GM12878 (cell line): ENCODE measurements around the gene FAF1. TPM values are rescaled to one million over a fixed set of nuclear protein-coding genes. Genes with fewer than 3 reads are reported as not detected.

Source experiments
- ATAC-seq: fragments of 200-7000 bp; cut with Tn5 transposase; 3 replicates; pipeline ENCODE4 v1.9.1; 2020; ENCODE audit warnings: mild to moderate bottlenecking, moderate library complexity
- BruUV-seq: library from RNA; stranded (reverse); fragments of 400-500 nt; replicated peaks from 2 replicates; lab custom pipeline; 2021; lab: Mats Ljungman, UMichigan
- CTCF ChIA-PET: fragments of 300-600 bp; sonication (Branson Sonifier 250); formaldehyde crosslinking; extraction: SDS; loops from one replicate; lab custom pipeline; 2021; ENCODE audit warnings: inconsistent platforms; lab: Yijun Ruan, JAX
- POLR2A ChIA-PET: fragments of 350-600 bp; formaldehyde crosslinking; extraction: SDS; loops from one replicate; lab custom pipeline; 2021; ENCODE audit warnings: inconsistent platforms; lab: Charles Lee
- RAD21 ChIA-PET: fragments of 300-600 bp; sonication (Branson Sonifier 250); formaldehyde crosslinking; loops from one replicate; lab custom pipeline; 2023; ENCODE audit warnings: antibody characterized with exemption; ENCODE audit not compliant: unreplicated experiment; lab: Charles Lee
- SMC1A ChIA-PET: fragments of 300-600 bp; sonication (Branson Sonifier 250); formaldehyde crosslinking; loops from one replicate; lab custom pipeline; 2023; ENCODE audit not compliant: unreplicated experiment, uncharacterized antibody; lab: Charles Lee
- DNase-seq: peaks from one replicate; pipeline ENCODE4 v3.0.0-alpha.2; 2011; ENCODE audit warnings: low read depth, low spot score
- FAIRE-seq: peaks from 3 replicates; lab custom pipeline; 2011; peaks lifted over from hg19 to GRCh38; lab: Jason Lieb, UNC
- H2AFZ ChIP-seq: 2 replicates; pipeline ENCODE4 v1.6.0; 2011; ENCODE audit warnings: low read depth, low read length, control low read depth; ENCODE audit not compliant: control insufficient read depth
- H3K27ac ChIP-seq: 2 replicates; pipeline ENCODE4 v1.5.1; 2011; ENCODE audit warnings: control low read depth; ENCODE audit not compliant: control insufficient read depth, insufficient read depth
- H3K27me3 ChIP-seq, 2 experiments: replicated peaks in 1 of 2; 2 replicates each; pipeline versions ENCODE4 v1.6.0 to v1.6.1; 2011; ENCODE audit warnings: low read length in 1 of 2; ENCODE audit not compliant: control insufficient read depth in 2 of 2, insufficient read depth in 2 of 2
- H3K36me3 ChIP-seq, 2 experiments: 2 replicates each; pipeline ENCODE4 v1.5.1; 2011; ENCODE audit warnings: low read length in 1 of 2; ENCODE audit not compliant: control insufficient read depth in 2 of 2, insufficient read depth in 2 of 2
- H3K4me1 ChIP-seq: 2 replicates; pipeline ENCODE4 v1.6.1; 2011; ENCODE audit warnings: mild to moderate bottlenecking, low read length, moderate library complexity, mixed read lengths; ENCODE audit not compliant: control insufficient read depth, insufficient read depth
- H3K4me2 ChIP-seq: 2 replicates; pipeline ENCODE4 v1.6.0; 2011; ENCODE audit warnings: control low read depth; ENCODE audit not compliant: control insufficient read depth, insufficient read depth
- H3K4me3 ChIP-seq: fragments of 200-600 bp; sonication (generic); 2 replicates; pipeline ENCODE4 v1.5.1; 2016
- H3K79me2 ChIP-seq: 2 replicates; pipeline ENCODE4 v1.6.0; 2011; ENCODE audit warnings: low read length; ENCODE audit not compliant: control insufficient read depth, insufficient read depth
- H3K9ac ChIP-seq: 2 replicates; pipeline ENCODE4 v1.8.0; 2011; ENCODE audit warnings: low read length, control low read depth, mixed read lengths; ENCODE audit not compliant: control insufficient read depth, insufficient read depth
- H3K9me3 ChIP-seq: replicated peaks from 3 replicates; pipeline ENCODE4 v1.5.1; 2011; ENCODE audit warnings: mild to moderate bottlenecking, low read length; ENCODE audit not compliant: control insufficient read depth, insufficient read depth
- H4K20me1 ChIP-seq: 2 replicates; pipeline ENCODE4 v1.6.0; 2011; ENCODE audit not compliant: control insufficient read depth, insufficient read depth
- ATF7 ChIP-seq: fragments of 450-650 bp; IDR thresholded peaks from 2 replicates; pipeline ENCODE4 v1.6.1; 2016; ENCODE audit warnings: low read depth, mild to moderate bottlenecking
- BACH1 ChIP-seq: fragments of 450-650 bp; IDR thresholded peaks from 2 replicates; pipeline ENCODE4 v1.6.1; 2017; ENCODE audit warnings: mild to moderate bottlenecking, borderline replicate concordance
- BCL11A ChIP-seq: IDR thresholded peaks from 2 replicates; pipeline ENCODE4 v1.6.1; 2011; ENCODE audit warnings: low read depth, low read length
- CBX3 ChIP-seq: fragments of 200-600 bp; sonication (generic); IDR thresholded peaks from 2 replicates; pipeline ENCODE4 v1.6.1; 2016; ENCODE audit warnings: low read depth, borderline replicate concordance
- CHD2 ChIP-seq: IDR thresholded peaks from 2 replicates; pipeline ENCODE4 v1.6.1; 2011; ENCODE audit warnings: low read depth, low read length, improper control_type of control experiment, borderline replicate concordance
- ETV6 ChIP-seq, 2 experiments: fragments of 450-650 bp in 1 of 2; IDR thresholded peaks in 1 of 2; conservative IDR thresholded peaks in 1 of 2; 2 replicates each; pipeline ENCODE4 v1.6.1; 2014; ENCODE audit warnings: antibody characterized with exemption in 1 of 2, borderline replicate concordance in 1 of 2, low read depth in 1 of 2, mild to moderate bottlenecking in 1 of 2, moderate library complexity in 1 of 2
- HDGF ChIP-seq: fragments of 450-650 bp; IDR thresholded peaks from 2 replicates; pipeline ENCODE4 v1.6.1; 2016; ENCODE audit warnings: antibody characterized with exemption
- MEF2B ChIP-seq: fragments of 450-650 bp; IDR thresholded peaks from 2 replicates; pipeline ENCODE4 v1.6.1; 2018; ENCODE audit warnings: mild to moderate bottlenecking, moderate library complexity; ENCODE audit not compliant: partially characterized antibody, poor library complexity, severe bottlenecking
- RAD21 ChIP-seq: IDR thresholded peaks from 2 replicates; pipeline ENCODE4 v1.6.1; 2011; ENCODE audit warnings: mild to moderate bottlenecking, low read depth, low read length, moderate library complexity; ENCODE audit not compliant: insufficient read depth
- REST ChIP-seq: IDR thresholded peaks from 2 replicates; pipeline ENCODE4 v1.6.1; 2012; ENCODE audit warnings: mild to moderate bottlenecking, low read depth, low read length
- SMC3 ChIP-seq: IDR thresholded peaks from 2 replicates; pipeline ENCODE4 v1.6.1; 2011; ENCODE audit warnings: low read length, improper control_type of control experiment, borderline replicate concordance
- WRNIP1 ChIP-seq: IDR thresholded peaks from 2 replicates; pipeline ENCODE4 v1.6.1; 2011; ENCODE audit warnings: low read depth, low read length, improper control_type of control experiment, borderline replicate concordance
- YY1 ChIP-seq: IDR thresholded peaks from 2 replicates; pipeline ENCODE4 v1.6.1; 2011; ENCODE audit warnings: low read depth, mild to moderate bottlenecking, low read length
- WGBS: methylation state at CpG from one replicate; pipeline ENCODE4 v1.1.6; 2016; ENCODE audit warnings: low lambda C conversion rate; ENCODE audit not compliant: insufficient replicate concordance, insufficient coverage; ENCODE audit errors: missing lambda C conversion rate; 5-methylcytosine and 5-hydroxymethylcytosine counted together
- in situ Hi-C: fragments of 300-500 bp; cut with MboI; formaldehyde crosslinking; loops from 9 replicates; pipeline ENCODE4 v1.14.3; 2018; ENCODE audit warnings: mixed read lengths
- intact Hi-C: fragments of 100-400 bp; cut with micrococcal nuclease; formaldehyde crosslinking; loops from one replicate; pipeline ENCODE4 v1.14.2; 2022; ENCODE audit not compliant: unreplicated experiment
- polyA plus RNA-seq, 11 experiments: library from polyadenylated mRNA; depleted of rRNA in 4 of 11; unstranded in 6 of 11; stranded (reverse) in 5 of 11; fragments of >200 nt; fragmentation: Nextera tagmentation in 4 of 11; fragmentation: Illumina TruSeq in 1 of 11; extraction: Ambion mirVana in 4 of 11; extraction: Trizol in 1 of 11; gene quantifications; 1 replicate in 1 of 11; 2 replicates in 10 of 11; pipeline versions ENCODE4 v1.2.1 to v1.2.3, GENCODE V29; 2011 to 2016; ENCODE audit warnings: inconsistent platforms in 2 of 11, missing spikeins in 2 of 11, low read depth in 1 of 11
- total RNA-seq, 4 experiments: library from RNA; depleted of rRNA in 3 of 4; stranded (reverse); fragments of >200 nt in 3 of 4; fragmentation: Illumina TruSeq in 1 of 4; extraction: Trizol in 1 of 4; gene quantifications; 2 replicates each; pipeline versions ENCODE4 v1.2.1 to v1.2.3, GENCODE V29; 2013 to 2021
- TF ChIP-seq, protein P1 (sequence below), 3 experiments: IDR thresholded peaks in 2 of 3; conservative IDR thresholded peaks in 1 of 3; 2 replicates each; pipeline ENCODE4 v1.5.1; 2011; ENCODE audit warnings: low read depth in 3 of 3, low read length in 3 of 3, mild to moderate bottlenecking in 3 of 3, control low read depth in 2 of 3, moderate library complexity in 2 of 3, inconsistent platforms in 1 of 3, mixed read lengths in 1 of 3; ENCODE audit not compliant: control insufficient read depth in 2 of 3, insufficient read depth in 1 of 3; ENCODE audit errors: extremely low read depth in 1 of 3

Gene FAF1
- total and polyA plus RNA-seq, 10 of the 15 experiments (the other 5 are each of a cell fraction or from before 2014, with no cell fraction given): 8.6 to 54.5 (median 23.7) TPM

- TF ChIP-seq CBX3 (no peak), HDGF (no peak), BACH1 (no peak), CHD2 (no peak), REST (no peak), WRNIP1 (no peak), BCL11A (no peak)
- TF ChIP-seq, all 136 proteins: peak for 0
Observed at GRCh38 chr1:50739125-50739524, 220.9 kb downstream of the FAF1 start (continued).

DNA sequence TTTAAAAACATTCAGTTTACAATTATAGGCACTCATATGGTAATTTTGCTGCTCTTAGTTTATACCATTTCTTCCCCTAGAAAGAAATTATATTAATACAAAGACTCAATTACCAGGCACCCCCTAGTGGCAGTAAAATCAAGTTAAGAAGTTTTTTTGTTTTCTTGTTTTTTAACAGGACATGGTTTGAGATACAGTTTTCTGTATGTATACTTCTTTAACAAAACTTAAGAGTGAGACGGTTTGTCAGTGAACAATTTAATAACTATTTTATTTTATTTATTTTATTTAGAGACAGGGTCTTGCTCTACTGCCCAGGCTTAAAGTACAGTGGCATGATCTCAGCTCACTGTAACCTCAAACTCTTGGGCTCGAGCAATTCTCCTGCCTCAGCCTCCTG, 224.6 kb downstream of the FAF1 start:
- BruUV-seq: no TSS peak
- H2AFZ ChIP-seq: no peak overlapping the region
- FAIRE-seq (no peak), ATAC-seq (no peak; the same call in 2 of the 3 replicates), DNase-seq (no peak)
- no peaks in the 10 kb centered on the region; a peak in 1 of 4 replicates for H3K36me3 ChIP-seq
- H3K27ac ChIP-seq: no peak overlapping the region
- POLR2A ChIA-PET: no interaction called here
- CTCF ChIA-PET: interaction anchor here (0.6 to 3.2 kb wide), 10 partner anchors 9 to 455 kb away, joined by 3 to 14 read pairs (median 5); no protein-coding TSS in a partner anchor
- no peaks in the 10 kb centered on the region for H4K20me1 ChIP-seq
- H3K9me3 ChIP-seq: no peaks in the 10 kb centered on the region
- H3K4me3 ChIP-seq: no peak overlapping the region
- in situ Hi-C loops (no loop called here), intact Hi-C loops (loop anchor here (1.0 kb wide), 1 partner anchor 367 kb away; no protein-coding TSS in a partner anchor)
- WGBS: 64% methylated on average over 2 of the region's 2 CpGs
- RAD21 ChIA-PET: no interaction called here
- SMC1A ChIA-PET: interaction anchor here (0.9 to 1.0 kb wide), 4 partner anchors 20 to 368 kb away, joined by 3 to 4 read pairs (median 4); no protein-coding TSS in a partner anchor
- no peaks in the 10 kb centered on the region for H3K79me2 ChIP-seq
- no peak overlapping the region for H3K9ac ChIP-seq
- no peaks in the 10 kb centered on the region for H3K4me1 ChIP-seq
- TF ChIP-seq ETV6 (conservative IDR thresholded peaks at IDR 0.05 in 1 of 2, IDR thresholded peaks at IDR 0.05 in 1 of 2; ENCODE audit: borderline replicate concordance in 1 of 2, low read depth in 1 of 2) (no peak), RAD21 (0 out of 2 replicates have a peak, but pooled peaks have one; percentile 32), ATF7 (no peak), SMC3 (0 out of 2 replicates have a peak, but pooled peaks have one; percentile 25), YY1 (no peak), MEF2B (no peak)
- TF ChIP-seq, protein P1, sequence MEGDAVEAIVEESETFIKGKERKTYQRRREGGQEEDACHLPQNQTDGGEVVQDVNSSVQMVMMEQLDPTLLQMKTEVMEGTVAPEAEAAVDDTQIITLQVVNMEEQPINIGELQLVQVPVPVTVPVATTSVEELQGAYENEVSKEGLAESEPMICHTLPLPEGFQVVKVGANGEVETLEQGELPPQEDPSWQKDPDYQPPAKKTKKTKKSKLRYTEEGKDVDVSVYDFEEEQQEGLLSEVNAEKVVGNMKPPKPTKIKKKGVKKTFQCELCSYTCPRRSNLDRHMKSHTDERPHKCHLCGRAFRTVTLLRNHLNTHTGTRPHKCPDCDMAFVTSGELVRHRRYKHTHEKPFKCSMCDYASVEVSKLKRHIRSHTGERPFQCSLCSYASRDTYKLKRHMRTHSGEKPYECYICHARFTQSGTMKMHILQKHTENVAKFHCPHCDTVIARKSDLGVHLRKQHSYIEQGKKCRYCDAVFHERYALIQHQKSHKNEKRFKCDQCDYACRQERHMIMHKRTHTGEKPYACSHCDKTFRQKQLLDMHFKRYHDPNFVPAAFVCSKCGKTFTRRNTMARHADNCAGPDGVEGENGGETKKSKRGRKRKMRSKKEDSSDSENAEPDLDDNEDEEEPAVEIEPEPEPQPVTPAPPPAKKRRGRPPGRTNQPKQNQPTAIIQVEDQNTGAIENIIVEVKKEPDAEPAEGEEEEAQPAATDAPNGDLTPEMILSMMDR (IDR thresholded peaks at IDR 0.05 in 2 of 3, conservative IDR thresholded peaks at IDR 0.05 in 1 of 3; ENCODE audit: control insufficient read depth in 2 of 3, extremely low read depth in 1 of 3, insufficient read depth in 1 of 3, low read depth in 3 of 3, low read length in 3 of 3): peak in 2 of 3 experiments; percentile 28 to 38; a peak in 2 of 6 replicates
- no peaks in the 10 kb centered on the region for H3K27me3 ChIP-seq
- no peak overlapping the region for H3K4me2 ChIP-seq
